RWPE2 (cell line): Measurements from ENCODE around the gene PCDHA7.
"Not testable (repeated sequence)": the region's sequence is repeated elsewhere in the genome, so short reads cannot be mapped to it uniquely, and the experiment has no call there.

Experiments
- ATAC-seq: fragments of 200-7000 bp; cut with Tn5 transposase; 3 replicates; pipeline ENCODE4 v1.9.1; 2021; ENCODE audit warnings: low read depth
- DNase-seq: peaks from one replicate; pipeline ENCODE4 v3.0.0-alpha.2; 2020; ENCODE audit warnings: low spot score
- H3K27ac ChIP-seq: fragments of 450-650 bp; 2 replicates; pipeline ENCODE4 v1.5.1; 2017; ENCODE audit warnings: mild to moderate bottlenecking; ENCODE audit not compliant: poor library complexity, severe bottlenecking
- H3K27me3 ChIP-seq: fragments of 250-450 bp; sonication (Bioruptor Pico); 2 replicates; pipeline ENCODE4 v1.5.1; 2021; ENCODE audit warnings: mild to moderate bottlenecking, moderate library complexity; ENCODE audit not compliant: insufficient read depth, poor library complexity, severe bottlenecking
- H3K36me3 ChIP-seq: fragments of 250-450 bp; sonication (Bioruptor Pico); 2 replicates; pipeline ENCODE4 v1.5.1; 2020; ENCODE audit warnings: low read depth, mild to moderate bottlenecking, moderate library complexity
- H3K4me1 ChIP-seq: fragments of 250-450 bp; sonication (Bioruptor Pico); 2 replicates; pipeline ENCODE4 v1.5.1; 2021; ENCODE audit warnings: mild to moderate bottlenecking, moderate library complexity; ENCODE audit not compliant: insufficient read depth, poor library complexity, severe bottlenecking
- H3K4me3 ChIP-seq: fragments of 250-450 bp; sonication (Bioruptor Pico); 2 replicates; pipeline ENCODE4 v1.5.1; 2021; ENCODE audit warnings: mild to moderate bottlenecking, moderate library complexity; ENCODE audit not compliant: severe bottlenecking
- H3K9me3 ChIP-seq: fragments of 250-450 bp; sonication (Bioruptor Pico); 2 replicates; pipeline ENCODE4 v1.5.1; 2021; ENCODE audit warnings: mild to moderate bottlenecking, moderate library complexity; ENCODE audit not compliant: severe bottlenecking
- TF ChIP-seq, protein P1 (sequence below): fragments of 450-650 bp; IDR thresholded peaks from one replicate; pipeline ENCODE4 v1.5.1; 2017; ENCODE audit warnings: mild to moderate bottlenecking, moderate library complexity; ENCODE audit not compliant: poor library complexity, severe bottlenecking

The PCDHA7 gene

GRCh38 chr5:140833993-140834392, at the start of gene PCDHA7:
PCDHA7 (plus strand) TSS chr5:140834269; CDS start chr5:140834384, 115 bp downstream.
- H3K36me3 ChIP-seq, result no peaks in the 10 kb centered on the region
- H3K4me1 ChIP-seq, result no peaks in the 10 kb centered on the region
- TF ChIP-seq, protein P1, sequence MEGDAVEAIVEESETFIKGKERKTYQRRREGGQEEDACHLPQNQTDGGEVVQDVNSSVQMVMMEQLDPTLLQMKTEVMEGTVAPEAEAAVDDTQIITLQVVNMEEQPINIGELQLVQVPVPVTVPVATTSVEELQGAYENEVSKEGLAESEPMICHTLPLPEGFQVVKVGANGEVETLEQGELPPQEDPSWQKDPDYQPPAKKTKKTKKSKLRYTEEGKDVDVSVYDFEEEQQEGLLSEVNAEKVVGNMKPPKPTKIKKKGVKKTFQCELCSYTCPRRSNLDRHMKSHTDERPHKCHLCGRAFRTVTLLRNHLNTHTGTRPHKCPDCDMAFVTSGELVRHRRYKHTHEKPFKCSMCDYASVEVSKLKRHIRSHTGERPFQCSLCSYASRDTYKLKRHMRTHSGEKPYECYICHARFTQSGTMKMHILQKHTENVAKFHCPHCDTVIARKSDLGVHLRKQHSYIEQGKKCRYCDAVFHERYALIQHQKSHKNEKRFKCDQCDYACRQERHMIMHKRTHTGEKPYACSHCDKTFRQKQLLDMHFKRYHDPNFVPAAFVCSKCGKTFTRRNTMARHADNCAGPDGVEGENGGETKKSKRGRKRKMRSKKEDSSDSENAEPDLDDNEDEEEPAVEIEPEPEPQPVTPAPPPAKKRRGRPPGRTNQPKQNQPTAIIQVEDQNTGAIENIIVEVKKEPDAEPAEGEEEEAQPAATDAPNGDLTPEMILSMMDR, result peak; percentile 59
- no peak within 1 kb of the TSS for H3K27ac ChIP-seq
- H3K4me3 ChIP-seq, result peak within 1 kb of the TSS; percentile 10
- no peak for DNase-seq
- ATAC-seq, result no peak
- H3K9me3 ChIP-seq, result no peaks in the 10 kb centered on the region
- peaks cover 89% of the 10 kb centered on the region for H3K27me3 ChIP-seq

GRCh38 chr5:140785905-140786686, 48.0 kb upstream of the PCDHA7 start, which contains the start of gene PCDHA1:
PCDHA1 (plus strand) TSS chr5:140786140.
- H3K27ac ChIP-seq, result no peak within 1 kb of the TSS
- no peak within 1 kb of the TSS for H3K4me3 ChIP-seq
- H3K27me3 ChIP-seq, result peaks cover 43% of the 10 kb centered on the region
- H3K9me3 ChIP-seq, result peaks cover 20% of the 10 kb centered on the region
- TF ChIP-seq, protein P1, result peak; percentile 26
- H3K36me3 ChIP-seq, result no peaks in the 10 kb centered on the region
- ATAC-seq, result no peak
- DNase-seq, result no peak
- H3K4me1 ChIP-seq, result no peaks in the 10 kb centered on the region

GRCh38 chr5:140787422-140787821, 46.6 kb upstream of the PCDHA7 start:
- not testable (repeated sequence) for H3K27ac ChIP-seq, H3K4me3 ChIP-seq, ATAC-seq, DNase-seq, H3K4me1 ChIP-seq, H3K36me3 ChIP-seq
- peaks cover 15% of the 10 kb centered on the region for H3K9me3 ChIP-seq
- peaks cover 45% of the 10 kb centered on the region for H3K27me3 ChIP-seq

DNA sequence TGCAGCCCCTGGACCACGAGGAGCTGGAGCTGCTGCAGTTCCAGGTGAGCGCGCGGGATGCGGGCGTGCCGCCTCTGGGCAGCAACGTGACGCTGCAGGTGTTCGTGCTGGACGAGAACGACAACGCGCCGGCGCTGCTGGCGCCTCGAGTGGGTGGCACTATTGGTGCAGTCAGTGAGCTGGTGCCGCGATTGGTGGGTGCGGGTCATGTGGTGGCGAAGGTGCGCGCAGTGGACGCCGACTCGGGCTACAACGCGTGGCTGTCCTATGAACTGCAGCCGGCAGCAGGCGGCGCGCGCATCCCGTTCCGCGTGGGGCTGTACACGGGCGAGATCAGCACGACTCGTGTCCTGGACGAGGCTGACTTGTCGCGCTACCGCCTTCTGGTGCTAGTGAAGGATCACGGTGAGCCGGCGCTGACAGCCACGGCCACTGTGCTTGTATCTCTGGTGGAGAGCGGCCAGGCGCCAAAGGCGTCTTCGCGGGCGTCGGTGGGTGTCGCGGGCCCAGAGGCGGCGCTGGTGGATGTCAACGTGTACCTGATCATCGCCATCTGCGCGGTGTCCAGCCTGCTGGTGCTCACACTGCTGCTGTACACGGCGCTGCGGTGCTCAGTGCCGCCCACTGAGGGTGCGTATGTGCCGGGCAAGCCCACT, 46.1 kb upstream of the PCDHA7 start:
- H3K4me1 ChIP-seq, H3K27ac ChIP-seq, ATAC-seq, H3K36me3 ChIP-seq, DNase-seq, H3K4me3 ChIP-seq: not testable (repeated sequence)
- Histone ChIP-seq H3K27me3 (peaks cover 45% of the 10 kb centered on the region), H3K9me3 (peaks cover 12% of the 10 kb centered on the region)

DNA sequence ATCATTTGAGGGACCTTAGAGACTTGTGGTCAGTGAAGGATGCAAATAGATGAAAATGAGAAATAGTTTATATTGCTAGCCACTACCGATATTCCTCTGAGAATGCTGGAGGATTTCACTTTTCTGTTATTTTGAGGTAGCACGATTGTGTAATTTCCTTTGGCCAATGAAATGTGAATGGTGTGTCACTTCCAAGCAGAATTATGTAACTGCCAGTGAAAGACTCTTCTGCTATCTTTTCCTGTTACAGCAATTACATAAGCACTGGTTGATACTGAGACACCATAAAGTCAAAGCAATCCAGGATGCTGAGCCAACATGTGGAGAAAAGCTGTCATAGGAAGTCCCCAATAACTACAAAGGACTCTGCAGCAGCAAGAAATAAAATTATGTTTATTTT, 43.0 kb upstream of the PCDHA7 start:
- Histone ChIP-seq H3K27me3 (peaks cover 63% of the 10 kb centered on the region), H3K4me1 (no peaks in the 10 kb centered on the region), H3K27ac (no peak overlapping the region), H3K9me3 (peaks cover 16% of the 10 kb centered on the region), H3K36me3 (no peaks in the 10 kb centered on the region), H3K4me3 (no peak overlapping the region)
- ATAC-seq (no peak), DNase-seq (no peak)
- TF ChIP-seq, protein P1, result no peak
